ENCODE data around the gene PPFIA1. TPM values are rescaled to one million over a fixed set of nuclear protein-coding genes. Genes with fewer than 3 reads are reported as not detected.

The PPFIA1 gene
- total and polyA plus RNA-seq, 10 of the 15 experiments (the other 5 are each of a cell fraction or from before 2014, with no cell fraction given): 5.2 to 26.2 (median 15.8) TPM

GRCh38 chr11:70358753-70359152 lies 88.3 kb downstream of the PPFIA1 start:
- H2AFZ ChIP-seq (ENCODE audit: control insufficient read depth, low read depth, low read length): no peak overlapping the region
- intact Hi-C loops (cut with micrococcal nuclease; ENCODE audit: unreplicated experiment): no loop called here
- in situ Hi-C loops (cut with MboI): no loop called here
- H3K27me3 ChIP-seq (replicated peaks in 1 of 2; ENCODE audit: control insufficient read depth in 2 of 2, insufficient read depth in 2 of 2, low read length in 1 of 2): no peaks in the 10 kb centered on the region
- FAIRE-seq: no peak
- no peak overlapping the region for H3K9ac ChIP-seq (ENCODE audit: control insufficient read depth, insufficient read depth, low read length)
- DNase-seq (ENCODE audit: low read depth, low spot score): no peak
- 98% methylated on average over 11 of the region's 11 CpGs for WGBS (ENCODE audit: insufficient coverage, insufficient replicate concordance, low lambda C conversion rate, missing lambda C conversion rate)
- no peaks in the 10 kb centered on the region for H3K79me2 ChIP-seq (ENCODE audit: control insufficient read depth, insufficient read depth, low read length)
- ATAC-seq: no peak
- no peaks in the 10 kb centered on the region for H3K9me3 ChIP-seq (replicated peaks; ENCODE audit: control insufficient read depth, insufficient read depth, low read length)
- H3K36me3 ChIP-seq (ENCODE audit: control insufficient read depth in 2 of 2, insufficient read depth in 2 of 2, low read length in 1 of 2): peaks cover 13 to 28% of the 10 kb centered on the region in 2 experiments
- POLR2A ChIA-PET: no interaction called here
- H3K4me3 ChIP-seq: no peak overlapping the region
- no TSS peak for BruUV-seq (replicated peaks)
- RAD21 ChIA-PET (ENCODE audit: unreplicated experiment): no interaction called here
- CTCF ChIA-PET: no interaction called here
- SMC1A ChIA-PET (ENCODE audit: uncharacterized antibody, unreplicated experiment): no interaction called here
- no peaks in the 10 kb centered on the region for H3K4me1 ChIP-seq (ENCODE audit: control insufficient read depth, insufficient read depth, low read length)
- H3K4me2 ChIP-seq (ENCODE audit: control insufficient read depth, insufficient read depth): no peak overlapping the region
- no peak for TF ChIP-seq RAD21 (IDR thresholded peaks at IDR 0.05; ENCODE audit: insufficient read depth, low read depth, low read length)
- TF ChIP-seq IRF3 (IDR thresholded peaks at IDR 0.05): no peak
- no peak for TF ChIP-seq SRF (IDR thresholded peaks at IDR 0.05; ENCODE audit: low read depth in 2 of 2, low read length in 2 of 2)
- TF ChIP-seq E2F4 (IDR thresholded peaks at IDR 0.05; ENCODE audit: low read depth, low read length): no peak
- TF ChIP-seq RUNX3 (IDR thresholded peaks at IDR 0.05; ENCODE audit: low read length): no peak
- no peak overlapping the region for H3K27ac ChIP-seq (ENCODE audit: control insufficient read depth, insufficient read depth)
- no peaks in the 10 kb centered on the region for H4K20me1 ChIP-seq (ENCODE audit: control insufficient read depth, insufficient read depth)

Data from GM12878 (cell line).